Measurements from ENCODE around the gene FAM161B. TPM values are rescaled to one million over a fixed set of nuclear protein-coding genes. Genes with fewer than 3 reads are reported as not detected.

Gene FAM161B
- total RNA-seq, 4 donors from 2014 or later, result 4.2 to 5.5 (median 4.6) TPM

DNA sequence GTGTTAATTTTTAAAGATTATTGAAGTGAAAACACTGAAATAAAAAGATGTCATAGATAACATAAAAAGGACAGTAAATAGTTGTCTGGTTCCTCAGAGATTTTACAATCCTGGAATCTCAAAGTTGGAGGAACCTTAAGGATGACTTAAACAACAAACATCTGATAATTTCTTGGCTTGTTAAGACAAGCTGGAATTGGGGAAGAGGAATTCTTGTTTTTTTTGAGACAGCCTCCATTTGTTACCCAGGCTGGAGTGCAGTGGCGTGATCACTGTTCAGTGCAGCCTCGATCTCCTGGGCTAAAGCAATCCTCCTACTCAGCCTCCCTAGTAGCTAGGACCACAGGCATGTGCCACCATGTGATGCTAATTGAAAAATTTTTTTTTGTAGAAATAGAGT lies 60.9 kb downstream of the FAM161B start:
- DNase-seq (ENCODE audit: extremely low spot score), result no peak
- Histone ChIP-seq H3K27me3 (no peaks in the 10 kb centered on the region), H3K9me3 (no peaks in the 10 kb centered on the region), H3K27ac (replicated peaks in 1 of 4) (peak overlapping the region in 1 of 4 donors; percentile 95), H3K4me1 (peaks cover 24 to 49% (median 32%) of the 10 kb centered on the region in 4 donors), H3K36me3 (peaks cover 3 to 16% (median 12%) of the 10 kb centered on the region in 4 donors), H3K4me3 (no peak overlapping the region)
- no peak for TF ChIP-seq EP300 (IDR thresholded peaks at IDR 0.05)
- no peak for TF ChIP-seq POLR2AphosphoS5 (IDR thresholded peaks at IDR 0.05)
- TF ChIP-seq, protein P1, sequence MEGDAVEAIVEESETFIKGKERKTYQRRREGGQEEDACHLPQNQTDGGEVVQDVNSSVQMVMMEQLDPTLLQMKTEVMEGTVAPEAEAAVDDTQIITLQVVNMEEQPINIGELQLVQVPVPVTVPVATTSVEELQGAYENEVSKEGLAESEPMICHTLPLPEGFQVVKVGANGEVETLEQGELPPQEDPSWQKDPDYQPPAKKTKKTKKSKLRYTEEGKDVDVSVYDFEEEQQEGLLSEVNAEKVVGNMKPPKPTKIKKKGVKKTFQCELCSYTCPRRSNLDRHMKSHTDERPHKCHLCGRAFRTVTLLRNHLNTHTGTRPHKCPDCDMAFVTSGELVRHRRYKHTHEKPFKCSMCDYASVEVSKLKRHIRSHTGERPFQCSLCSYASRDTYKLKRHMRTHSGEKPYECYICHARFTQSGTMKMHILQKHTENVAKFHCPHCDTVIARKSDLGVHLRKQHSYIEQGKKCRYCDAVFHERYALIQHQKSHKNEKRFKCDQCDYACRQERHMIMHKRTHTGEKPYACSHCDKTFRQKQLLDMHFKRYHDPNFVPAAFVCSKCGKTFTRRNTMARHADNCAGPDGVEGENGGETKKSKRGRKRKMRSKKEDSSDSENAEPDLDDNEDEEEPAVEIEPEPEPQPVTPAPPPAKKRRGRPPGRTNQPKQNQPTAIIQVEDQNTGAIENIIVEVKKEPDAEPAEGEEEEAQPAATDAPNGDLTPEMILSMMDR (IDR thresholded peaks at IDR 0.05), result no peak
- no peak for TF ChIP-seq POLR2A (IDR thresholded peaks at IDR 0.05; ENCODE audit: low read depth)
- 95% methylated on average over 2 of the region's 2 CpGs for WGBS
- intact Hi-C loops (cut with DNase I), result loop anchor here (5.0 to 10.0 kb wide), 3 partner anchors 37 to 164 kb away; partner anchors contain the start of genes BBOF1, ENTPD5 and PTGR2

DNA sequence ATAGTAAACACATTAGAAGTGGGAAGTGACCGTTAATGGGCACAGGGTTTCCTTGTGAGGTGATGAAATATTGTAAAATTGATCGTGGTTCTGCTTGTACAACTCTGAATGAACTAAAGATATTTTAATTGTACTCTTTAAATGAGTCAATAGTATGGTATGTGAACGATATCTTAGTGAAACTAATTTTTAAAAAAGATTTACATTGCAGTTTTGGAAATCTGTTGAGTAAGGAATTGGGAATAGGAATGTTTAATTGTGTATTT lies 61.5 kb downstream of the FAM161B start:
- peak overlapping the region in 2 of 4 donors; percentile 88 to 95 for H3K27ac ChIP-seq (replicated peaks in 1 of 4)
- no peak for DNase-seq (ENCODE audit: extremely low spot score)
- WGBS, result 21% methylated on average over 3 of the region's 3 CpGs
- no peaks in the 10 kb centered on the region for H3K9me3 ChIP-seq
- TF ChIP-seq POLR2AphosphoS5 (IDR thresholded peaks at IDR 0.05) (no peak), POLR2A (IDR thresholded peaks at IDR 0.05; ENCODE audit: low read depth) (no peak), EP300 (IDR thresholded peaks at IDR 0.05) (no peak)
- TF ChIP-seq, protein P1 (IDR thresholded peaks at IDR 0.05), result no peak
- intact Hi-C loops (cut with DNase I), result loop anchor here (5.0 to 10.0 kb wide), 3 partner anchors 36 to 164 kb away; partner anchors contain the start of genes BBOF1, ENTPD5 and PTGR2
- H3K36me3 ChIP-seq, result peaks cover 0 to 10% (median 6%) of the 10 kb centered on the region in 4 donors
- H3K27me3 ChIP-seq, result no peaks in the 10 kb centered on the region
- H3K4me1 ChIP-seq, result peaks cover 24 to 49% (median 32%) of the 10 kb centered on the region in 4 donors
- H3K4me3 ChIP-seq, result no peak overlapping the region

DNA sequence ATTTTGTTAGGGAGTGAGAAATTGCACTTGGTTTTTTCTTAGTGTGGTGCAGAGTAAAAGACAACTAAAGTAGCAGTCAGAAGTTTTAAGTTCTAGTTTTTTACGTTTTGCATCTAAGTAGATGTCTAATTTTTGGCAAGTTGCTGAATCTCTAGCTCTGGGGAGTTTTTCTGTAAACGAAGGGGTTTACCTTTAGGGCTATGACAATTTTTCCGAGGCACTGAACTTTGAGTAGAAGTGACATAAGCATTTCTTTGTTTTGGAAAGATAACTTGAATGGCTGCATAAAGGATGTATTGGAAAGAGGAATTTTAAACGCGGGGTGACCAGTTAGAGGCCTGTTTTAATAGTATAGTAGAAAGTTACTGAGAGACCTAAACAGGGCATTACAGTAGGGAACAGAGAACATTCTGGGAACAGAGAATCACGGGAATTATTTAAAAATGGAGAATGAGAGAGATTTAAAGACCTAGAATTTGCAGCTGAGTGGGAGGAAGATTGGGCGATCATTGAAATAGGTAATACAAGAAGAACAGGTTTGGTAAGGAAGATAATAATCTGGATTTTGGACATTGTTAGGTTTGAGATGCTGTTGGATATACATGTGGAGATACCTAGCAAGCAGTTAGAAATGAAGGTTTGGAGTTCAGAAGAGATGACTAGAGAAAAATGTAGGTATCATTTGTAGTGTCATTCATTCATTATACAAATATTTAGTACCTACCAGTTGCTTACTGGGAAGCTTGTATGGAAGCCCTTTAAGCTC lies 62.0 kb downstream of the FAM161B start:
- Histone ChIP-seq H3K4me3 (peak overlapping the region; percentile 65 to 88 (median 82)), H3K9me3 (no peaks in the 10 kb centered on the region), H3K27ac (replicated peaks in 1 of 4) (peak overlapping the region; percentile 88 to 95 (median 93)), H3K4me1 (peaks cover 24 to 49% (median 32%) of the 10 kb centered on the region in 4 donors), H3K27me3 (no peaks in the 10 kb centered on the region), H3K36me3 (peaks cover 0 to 5% (median 2%) of the 10 kb centered on the region in 4 donors)
- intact Hi-C loops (cut with DNase I), result loop anchor here (5.0 to 10.0 kb wide), 3 partner anchors 36 to 163 kb away; partner anchors contain the start of genes BBOF1, ENTPD5 and PTGR2
- DNase-seq (ENCODE audit: extremely low spot score), result no peak
- 30% methylated on average over 7 of the region's 7 CpGs for WGBS
- TF ChIP-seq, protein P1 (IDR thresholded peaks at IDR 0.05), result no peak
- no peak for TF ChIP-seq POLR2AphosphoS5 (IDR thresholded peaks at IDR 0.05)

DNA sequence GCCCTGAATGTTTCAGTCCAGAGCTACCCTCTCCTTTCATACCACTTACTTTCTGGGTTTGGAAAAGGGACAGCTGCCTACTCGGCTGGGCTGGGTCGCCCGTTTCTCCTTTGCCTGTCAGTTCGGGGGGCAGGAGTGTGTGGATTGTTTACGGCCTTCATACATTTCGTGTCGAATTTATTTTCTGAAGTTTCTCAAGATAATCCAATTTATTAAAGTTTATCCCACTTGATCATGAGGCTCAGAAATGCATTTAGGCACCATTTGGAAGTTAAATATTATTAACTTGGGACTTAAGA lies 62.6 kb downstream of the FAM161B start:
- 1% methylated on average over 7 of the region's 7 CpGs for WGBS
- no peaks in the 10 kb centered on the region for H3K27me3 ChIP-seq
- intact Hi-C loops (cut with DNase I), result loop anchor here (5.0 to 10.0 kb wide), 3 partner anchors 35 to 162 kb away; partner anchors contain the start of genes BBOF1, ENTPD5 and PTGR2
- H3K9me3 ChIP-seq, result no peaks in the 10 kb centered on the region
- TF ChIP-seq POLR2A (IDR thresholded peaks at IDR 0.05; ENCODE audit: low read depth) (no peak), POLR2AphosphoS5 (IDR thresholded peaks at IDR 0.05) (no peak), EP300 (IDR thresholded peaks at IDR 0.05) (no peak)
- TF ChIP-seq, protein P1 (IDR thresholded peaks at IDR 0.05), result no peak
- H3K4me3 ChIP-seq, result peak overlapping the region; percentile 65 to 88 (median 82)
- H3K4me1 ChIP-seq, result peaks cover 24 to 49% (median 32%) of the 10 kb centered on the region in 4 donors
- peak overlapping the region; percentile 88 to 95 (median 93) for H3K27ac ChIP-seq (replicated peaks in 1 of 4)
- no peak for DNase-seq (ENCODE audit: extremely low spot score)
- no peaks in the 10 kb centered on the region for H3K36me3 ChIP-seq
